SK-N-SH treated with all-trans-retinoic acid at 6 μM for 48 hours (cell line): ENCODE results near the gene RET.

ENCODE experiments used
- ATAC-seq: fragments of 200-7000 bp; cut with Tn5 transposase; 3 replicates; pipeline ENCODE4 v1.9.1; 2020; ENCODE audit warnings: mild to moderate bottlenecking, moderate library complexity
- ARNTL ChIP-seq: fragments of 450-650 bp; formaldehyde crosslinking; IDR thresholded peaks from 2 replicates; pipeline ENCODE4 v1.5.0; 2020; ENCODE audit warnings: low read depth, mild to moderate bottlenecking, moderate library complexity, borderline replicate concordance
- BACH2 ChIP-seq: fragments of 250-450 bp; sonication (Bioruptor Pico); IDR thresholded peaks from 2 replicates; pipeline ENCODE4 v1.9.0; 2021; ENCODE audit warnings: mild to moderate bottlenecking, borderline replicate concordance
- CREB5 ChIP-seq: fragments of 250-450 bp; sonication (Bioruptor Pico); IDR thresholded peaks from 2 replicates; pipeline ENCODE4 v1.5.1; 2020; ENCODE audit warnings: low read depth, mild to moderate bottlenecking, moderate library complexity
- CSDC2 ChIP-seq: fragments of 250-450 bp; sonication (Bioruptor Pico); IDR thresholded peaks from 2 replicates; pipeline ENCODE4 v1.5.0; 2020; ENCODE audit warnings: mild to moderate bottlenecking, moderate library complexity
- CSRNP3 ChIP-seq: fragments of 250-450 bp; sonication (Bioruptor Pico); IDR thresholded peaks from 2 replicates; pipeline ENCODE4 v1.5.1; 2021; ENCODE audit warnings: mild to moderate bottlenecking, moderate library complexity
- ESRRG ChIP-seq: fragments of 250-450 bp; sonication (Bioruptor Pico); IDR thresholded peaks from 2 replicates; pipeline ENCODE4 v1.6.1; 2021; ENCODE audit warnings: mild to moderate bottlenecking
- GLIS3 ChIP-seq: fragments of 250-450 bp; sonication (Bioruptor Pico); IDR thresholded peaks from 2 replicates; pipeline ENCODE4 v1.5.0; 2020; ENCODE audit warnings: mild to moderate bottlenecking, moderate library complexity
- ISL1 ChIP-seq: fragments of 250-450 bp; sonication (Bioruptor Pico); IDR thresholded peaks from 2 replicates; pipeline ENCODE4 v2.1.2; 2022; ENCODE audit warnings: mild to moderate bottlenecking, moderate library complexity
- OSR1 ChIP-seq: fragments of 250-450 bp; sonication (Bioruptor Pico); IDR thresholded peaks from 2 replicates; pipeline ENCODE4 v1.8.0; 2022; ENCODE audit warnings: moderate library complexity, mild to moderate bottlenecking, inconsistent platforms
- PATZ1 ChIP-seq: fragments of 250-450 bp; sonication (Bioruptor Pico); IDR thresholded peaks from 2 replicates; pipeline ENCODE4 v1.8.0; 2020; ENCODE audit warnings: mild to moderate bottlenecking, moderate library complexity, borderline replicate concordance
- POU6F1 ChIP-seq: fragments of 250-450 bp; sonication (Bioruptor Pico); IDR thresholded peaks from 2 replicates; pipeline ENCODE4 v1.8.0; 2021; ENCODE audit warnings: low read depth, mild to moderate bottlenecking, moderate library complexity, borderline replicate concordance
- PPARA ChIP-seq: fragments of 250-450 bp; sonication (Bioruptor Pico); IDR thresholded peaks from 2 replicates; pipeline ENCODE4 v1.5.0; 2020; ENCODE audit warnings: mild to moderate bottlenecking, borderline replicate concordance
- RARB ChIP-seq: fragments of 250-450 bp; sonication (Bioruptor Pico); IDR thresholded peaks from 2 replicates; pipeline ENCODE4 v1.8.0; 2021; ENCODE audit warnings: mild to moderate bottlenecking, moderate library complexity
- SNAI2 ChIP-seq: fragments of 250-450 bp; sonication (Bioruptor Pico); IDR thresholded peaks from 2 replicates; pipeline ENCODE4 v1.5.0; 2020; ENCODE audit warnings: mild to moderate bottlenecking, moderate library complexity
- TCF4 ChIP-seq: fragments of 250-450 bp; sonication (Bioruptor Pico); IDR thresholded peaks from 2 replicates; pipeline ENCODE4 v1.8.0; 2021; ENCODE audit warnings: mild to moderate bottlenecking, moderate library complexity, borderline replicate concordance
- TOX ChIP-seq: fragments of 250-450 bp; sonication (Bioruptor Pico); IDR thresholded peaks from 2 replicates; pipeline ENCODE4 v1.8.0; 2021; ENCODE audit warnings: mild to moderate bottlenecking, moderate library complexity, borderline replicate concordance
- TSHZ2 ChIP-seq: fragments of 250-450 bp; sonication (Bioruptor Pico); IDR thresholded peaks from 2 replicates; pipeline ENCODE4 v1.5.0; 2020; ENCODE audit warnings: mild to moderate bottlenecking, moderate library complexity
- ZFP3 ChIP-seq: fragments of 250-450 bp; sonication (Bioruptor Pico); IDR thresholded peaks from 2 replicates; pipeline ENCODE4 v1.5.0; 2020; ENCODE audit warnings: mild to moderate bottlenecking, moderate library complexity
- ZFP30 ChIP-seq: fragments of 450-650 bp; formaldehyde crosslinking; IDR thresholded peaks from 2 replicates; pipeline ENCODE4 v1.5.0; 2022; ENCODE audit warnings: mild to moderate bottlenecking, moderate library complexity
- ZNF70 ChIP-seq: fragments of 450-650 bp; formaldehyde crosslinking; IDR thresholded peaks from 2 replicates; pipeline ENCODE4 v1.5.0; 2020; ENCODE audit warnings: mild to moderate bottlenecking, moderate library complexity
- ZNF8 ChIP-seq: fragments of 450-650 bp; formaldehyde crosslinking; IDR thresholded peaks from 2 replicates; pipeline ENCODE4 v1.5.0; 2020; ENCODE audit warnings: mild to moderate bottlenecking, moderate library complexity

The RET gene

GRCh38 chr10:43065234-43065633, 11.6 kb upstream of the RET start:
- no peak for ATAC-seq

GRCh38 chr10:43065761-43066160, 11.1 kb upstream of the RET start:
- no peak for ATAC-seq
- TF ChIP-seq BACH2 (CRISPR knock-in tag), result no peak
- no peak for TF ChIP-seq PATZ1 (CRISPR knock-in tag)
- no peak for TF ChIP-seq ISL1
- no peak for TF ChIP-seq TCF4 (CRISPR knock-in tag)
- no peak for TF ChIP-seq CSRNP3 (CRISPR knock-in tag)
- no peak for TF ChIP-seq CSDC2 (CRISPR knock-in tag)
- no peak for TF ChIP-seq RARB
- TF ChIP-seq ZFP3 (CRISPR knock-in tag), result no peak
- TF ChIP-seq PPARA (CRISPR knock-in tag), result no peak
- no peak for TF ChIP-seq OSR1 (CRISPR knock-in tag)
- no peak for TF ChIP-seq TSHZ2 (CRISPR knock-in tag)
- TF ChIP-seq TOX (CRISPR knock-in tag), result no peak
- TF ChIP-seq SNAI2 (CRISPR knock-in tag), result no peak
- TF ChIP-seq CREB5 (CRISPR knock-in tag), result no peak
- no peak for TF ChIP-seq POU6F1 (CRISPR knock-in tag)
- TF ChIP-seq ARNTL (CRISPR knock-in tag), result no peak

More at GRCh38 chr10:43065234-43065633, 11.6 kb upstream of the RET start:
- TF ChIP-seq TSHZ2 (CRISPR knock-in tag) (no peak), ZFP30 (CRISPR knock-in tag) (no peak), OSR1 (CRISPR knock-in tag) (no peak), ESRRG (no peak), ZNF8 (CRISPR knock-in tag) (no peak), GLIS3 (CRISPR knock-in tag) (no peak), ZNF70 (no peak)
- TF ChIP-seq, all 23 proteins: peak for 0
